H1 (cell line): ENCODE results near the gene DRGX. TPM values are rescaled to one million over a fixed set of nuclear protein-coding genes. Genes with fewer than 3 reads are reported as not detected.

Experiments
- NRF1 ChIP-seq: IDR thresholded peaks from 2 replicates; pipeline ENCODE4 v1.6.1; 2011; ENCODE audit warnings: mild to moderate bottlenecking, low read depth, low read length, improper control_type of control experiment
- TAF7 ChIP-seq: optimal IDR thresholded peaks from 2 replicates; pipeline ENCODE3; 2011; ENCODE audit warnings: low read depth, mild to moderate bottlenecking, inconsistent platforms, low read length, moderate library complexity, borderline replicate concordance
- polyA plus RNA-seq, 7 experiments: library from polyadenylated mRNA; depleted of rRNA in 3 of 7; stranded (reverse) in 5 of 7; unstranded in 2 of 7; fragments of >200 nt in 5 of 7; fragments of 200-250 nt in 2 of 7; gene quantifications; 1 replicate in 5 of 7; 2 replicates in 1 of 7; 4 replicates in 1 of 7; pipeline versions ENCODE4 v1.2.1 to v1.2.3, GENCODE V29; 2011 to 2013; ENCODE audit warnings: missing spikeins in 2 of 7, mixed read lengths in 2 of 7
- total RNA-seq: library from RNA; stranded (reverse); fragmentation: NEBNext Ultra II Directional; extraction: Animal tissue kit (Norgen Biotek cat#: 25700); gene quantifications from 2 replicates; pipeline ENCODE4 v1.2.1, GENCODE V29; 2021

The DRGX gene
- total and polyA plus RNA-seq, 2 of the 8 experiments (the other 6 are each of a cell fraction or from before 2014, with no cell fraction given) = not detected

DNA sequence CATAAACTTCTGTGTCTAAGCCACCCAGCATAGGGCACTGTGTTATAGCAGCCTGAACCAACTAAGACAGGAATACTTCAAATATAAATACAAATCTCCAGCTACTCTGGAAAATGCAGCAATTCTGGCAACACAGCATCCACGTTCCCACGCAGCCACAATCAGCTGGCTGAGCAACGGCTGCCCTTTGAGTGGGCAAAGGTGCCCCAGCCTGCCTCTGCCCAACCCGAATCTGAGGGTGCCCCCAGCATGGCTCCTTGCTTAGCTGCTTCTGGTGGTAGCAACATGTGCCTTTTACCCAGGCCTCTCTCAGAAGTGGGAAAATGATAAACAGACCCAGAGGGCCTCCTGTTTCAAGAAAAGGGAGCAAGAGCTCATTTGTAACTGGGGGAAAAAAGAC lies 12.0 kb downstream of the DRGX start (continued):
- no peak for TF ChIP-seq TAF7
- no peak for TF ChIP-seq NRF1
